Fibroblast of lung (primary cell): Measurements from ENCODE around the gene SUMF2. TPM values are rescaled to one million over a fixed set of nuclear protein-coding genes. Genes with fewer than 3 reads are reported as not detected.

Experiments used
- DNase-seq, 2 donors: peaks; one replicate each; pipeline versions ENCODE4 v3.0.0 to v3.0.0-alpha.2; 2010; ENCODE audit warnings: low read depth in 2 of 2
- H2AFZ ChIP-seq: 2 replicates; pipeline ENCODE4 v1.5.1; 2012; ENCODE audit warnings: low read length, control low read depth, inconsistent platforms
- H3K27ac ChIP-seq: 2 replicates; pipeline ENCODE4 v1.5.1; 2011; ENCODE audit warnings: low read length, control low read depth; ENCODE audit not compliant: insufficient read depth
- H3K27me3 ChIP-seq: 2 replicates; pipeline ENCODE4 v1.5.1; 2011; ENCODE audit warnings: mild to moderate bottlenecking, low read length; ENCODE audit not compliant: control insufficient read depth, insufficient read depth
- H3K36me3 ChIP-seq: 2 replicates; pipeline ENCODE4 v1.5.1; 2011; ENCODE audit warnings: low read length; ENCODE audit not compliant: control insufficient read depth, insufficient read depth
- H3K4me1 ChIP-seq: 2 replicates; pipeline ENCODE4 v1.5.1; 2011; ENCODE audit warnings: low read length; ENCODE audit not compliant: control insufficient read depth, insufficient read depth; ENCODE audit errors: extremely low read depth
- H3K4me2 ChIP-seq: 2 replicates; pipeline ENCODE4 v1.5.1; 2011; ENCODE audit warnings: low read length, control low read depth; ENCODE audit not compliant: insufficient read depth; ENCODE audit errors: extremely low read depth
- H3K4me3 ChIP-seq, 4 experiments: fragments of 200-600 bp in 1 of 4; sonication (generic) in 1 of 4; replicated peaks in 1 of 4; 2 replicates each; pipeline ENCODE4 v1.5.1; 2011 to 2016; ENCODE audit warnings: low read length in 4 of 4, low read depth in 3 of 4, mild to moderate bottlenecking in 3 of 4, control low read depth in 2 of 4, inconsistent platforms in 1 of 4, mixed read lengths in 1 of 4; ENCODE audit not compliant: insufficient read depth in 1 of 4; ENCODE audit errors: control extremely low read depth in 1 of 4
- H3K79me2 ChIP-seq: 2 replicates; pipeline ENCODE4 v1.5.1; 2012; ENCODE audit warnings: mild to moderate bottlenecking, low read length, inconsistent platforms; ENCODE audit not compliant: control insufficient read depth, insufficient read depth
- H3K9ac ChIP-seq: 2 replicates; pipeline ENCODE4 v1.5.1; 2011; ENCODE audit warnings: mild to moderate bottlenecking, low read length, control low read depth; ENCODE audit not compliant: insufficient read depth
- H3K9me3 ChIP-seq: 2 replicates; pipeline ENCODE4 v1.5.1; 2012; ENCODE audit warnings: low read depth, low read length; ENCODE audit not compliant: control insufficient read depth, insufficient read depth
- H4K20me1 ChIP-seq: 2 replicates; pipeline ENCODE4 v1.5.1; 2011; ENCODE audit warnings: low read length; ENCODE audit not compliant: control insufficient read depth, insufficient read depth; ENCODE audit errors: extremely low read depth
- CTCF ChIP-seq, 2 donors: IDR thresholded peaks in 1 of 2; conservative IDR thresholded peaks in 1 of 2; 1 replicate in 1 of 2; 2 replicates in 1 of 2; pipeline ENCODE4 v1.5.1; 2011 to 2012; ENCODE audit warnings: low read length in 2 of 2, control low read depth in 1 of 2, inconsistent platforms in 1 of 2, low read depth in 1 of 2, mild to moderate bottlenecking in 1 of 2
- EZH2 ChIP-seq: IDR thresholded peaks from 2 replicates; pipeline ENCODE4 v1.5.1; 2012; ENCODE audit warnings: low read length, control low read depth, mild to moderate bottlenecking; ENCODE audit errors: missing control alignments
- polyA plus RNA-seq, 2 donors: library from polyadenylated mRNA; depleted of rRNA in 1 of 2; stranded (reverse) in 1 of 2; unstranded in 1 of 2; fragments of >200 nt; gene quantifications; 2 replicates each; pipeline ENCODE4 v1.2.1, GENCODE V29; 2011 to 2012; ENCODE audit warnings: missing spikeins in 1 of 2
- total RNA-seq: library from RNA; depleted of rRNA; stranded (reverse); fragments of >200 nt; gene quantifications from 2 replicates; pipeline ENCODE4 v1.2.1, GENCODE V29; 2014

Gene SUMF2
- total and polyA plus RNA-seq, 2 donors (not counting 1 experiment from before 2014, with no cell fraction given): 118 to 229 TPM

- Histone ChIP-seq H3K4me3 (no peak overlapping the region), H3K4me1 (no peaks in the 10 kb centered on the region), H3K27ac (no peak overlapping the region), H2AFZ (no peak overlapping the region), H4K20me1 (no peaks in the 10 kb centered on the region), H3K36me3 (peaks cover 9% of the 10 kb centered on the region), H3K9ac (no peak overlapping the region), H3K4me2 (no peak overlapping the region), H3K79me2 (no peaks in the 10 kb centered on the region), H3K27me3 (no peaks in the 10 kb centered on the region), H3K9me3 (no peaks in the 10 kb centered on the region)
- no peak for TF ChIP-seq CTCF (conservative IDR thresholded peaks at IDR 0.05 in 1 of 2, IDR thresholded peaks at IDR 0.05 in 1 of 2; ENCODE audit: low read depth in 1 of 2, low read length in 2 of 2)
- no peak for TF ChIP-seq EZH2
- DNase-seq: peak in 1 of 2 donors; percentile 43
Observed at GRCh38 chr7:56083150-56083785, 19.2 kb downstream of the SUMF2 start.

GRCh38 chr7:56086761-56087160 lies 22.7 kb downstream of the SUMF2 start:
- Histone ChIP-seq H2AFZ (no peak overlapping the region), H3K27me3 (no peaks in the 10 kb centered on the region), H3K36me3 (peaks cover 5% of the 10 kb centered on the region), H4K20me1 (no peaks in the 10 kb centered on the region), H3K4me2 (no peak overlapping the region), H3K79me2 (no peaks in the 10 kb centered on the region), H3K9me3 (no peaks in the 10 kb centered on the region), H3K4me1 (no peaks in the 10 kb centered on the region), H3K9ac (no peak overlapping the region), H3K27ac (no peak overlapping the region), H3K4me3 (no peak overlapping the region)
- no peak for DNase-seq
- TF ChIP-seq CTCF (conservative IDR thresholded peaks at IDR 0.05 in 1 of 2, IDR thresholded peaks at IDR 0.05 in 1 of 2; ENCODE audit: low read depth in 1 of 2, low read length in 2 of 2): no peak
- no peak for TF ChIP-seq EZH2

- Histone ChIP-seq H3K4me1 (peaks cover under 1% of the 10 kb centered on the region), H3K9ac (no peak overlapping the region), H4K20me1 (no peaks in the 10 kb centered on the region), H3K4me2 (no peak overlapping the region), H3K27ac (no peak overlapping the region), H3K79me2 (no peaks in the 10 kb centered on the region), H3K27me3 (no peaks in the 10 kb centered on the region), H3K9me3 (no peaks in the 10 kb centered on the region), H2AFZ (no peak overlapping the region), H3K4me3 (no peak overlapping the region), H3K36me3 (peaks cover 2% of the 10 kb centered on the region)
- no peak for DNase-seq
- TF ChIP-seq EZH2: no peak
- TF ChIP-seq CTCF (conservative IDR thresholded peaks at IDR 0.05 in 1 of 2, IDR thresholded peaks at IDR 0.05 in 1 of 2; ENCODE audit: low read depth in 1 of 2, low read length in 2 of 2): no peak
Observed at GRCh38 chr7:56087445-56087844, 23.4 kb downstream of the SUMF2 start.
